ENCODE measurements around the gene GTPBP2. TPM values are rescaled to one million over a fixed set of nuclear protein-coding genes. Genes with fewer than 3 reads are reported as not detected.

GTPBP2 gene
- total and polyA plus RNA-seq, 2 of the 13 experiments (the other 11 are each of a cell fraction or from before 2014, with no cell fraction given) = 26.9 to 88.2 TPM

GRCh38 chr6:43668151-43669028 is 39.3 kb upstream of the GTPBP2 start (continued):
- no peak for TF ChIP-seq SRSF9 (IDR thresholded peaks at IDR 0.05; ENCODE audit: borderline replicate concordance, insufficient read depth, low read depth, low read length, poor library complexity, severe bottlenecking)
- no peak for TF ChIP-seq ZNF703 (CRISPR knock-in tag; IDR thresholded peaks at IDR 0.05; ENCODE audit: borderline replicate concordance)
- peak; percentile 45 for TF ChIP-seq ZNF781 (CRISPR knock-in tag; IDR thresholded peaks at IDR 0.05; ENCODE audit: borderline replicate concordance, not compliant biosample characterization)
- peak; percentile 87; the same call in 1 of the 2 replicates for TF ChIP-seq ZNF788 (CRISPR knock-in tag; IDR thresholded peaks at IDR 0.05; ENCODE audit: borderline replicate concordance)
- no peak for TF ChIP-seq HDAC6 (IDR thresholded peaks at IDR 0.05; ENCODE audit: low read depth, low read length)
- peak; percentile 95 for TF ChIP-seq ARNT2 (CRISPR knock-in tag; IDR thresholded peaks at IDR 0.05; ENCODE audit: low read depth)
- TF ChIP-seq CHCHD3 (CRISPR knock-in tag; IDR thresholded peaks at IDR 0.05) = 0 out of 2 replicates have a peak, but pooled peaks have one; percentile 45
- no peak for TF ChIP-seq ZFP36 (IDR thresholded peaks at IDR 0.05; ENCODE audit: borderline replicate concordance, low read depth, low read length, partially characterized antibody)
- peak; percentile 75; the same call in 1 of the 2 replicates for TF ChIP-seq MTA1 (CRISPR knock-in tag; IDR thresholded peaks at IDR 0.05; ENCODE audit: borderline replicate concordance)
- no peak for TF ChIP-seq RBFOX2 (IDR thresholded peaks at IDR 0.05; ENCODE audit: low read depth, low read length)
- TF ChIP-seq FOXO1 (CRISPR knock-in tag; IDR thresholded peaks at IDR 0.05) = peak; percentile 49; the same call in 1 of the 2 replicates
- no peak for TF ChIP-seq ZNF83 (CRISPR knock-in tag; IDR thresholded peaks at IDR 0.05; ENCODE audit: borderline replicate concordance)
- no peak for TF ChIP-seq FOXJ3 (CRISPR knock-in tag; IDR thresholded peaks at IDR 0.05; ENCODE audit: borderline replicate concordance)
- TF ChIP-seq, protein P1, sequence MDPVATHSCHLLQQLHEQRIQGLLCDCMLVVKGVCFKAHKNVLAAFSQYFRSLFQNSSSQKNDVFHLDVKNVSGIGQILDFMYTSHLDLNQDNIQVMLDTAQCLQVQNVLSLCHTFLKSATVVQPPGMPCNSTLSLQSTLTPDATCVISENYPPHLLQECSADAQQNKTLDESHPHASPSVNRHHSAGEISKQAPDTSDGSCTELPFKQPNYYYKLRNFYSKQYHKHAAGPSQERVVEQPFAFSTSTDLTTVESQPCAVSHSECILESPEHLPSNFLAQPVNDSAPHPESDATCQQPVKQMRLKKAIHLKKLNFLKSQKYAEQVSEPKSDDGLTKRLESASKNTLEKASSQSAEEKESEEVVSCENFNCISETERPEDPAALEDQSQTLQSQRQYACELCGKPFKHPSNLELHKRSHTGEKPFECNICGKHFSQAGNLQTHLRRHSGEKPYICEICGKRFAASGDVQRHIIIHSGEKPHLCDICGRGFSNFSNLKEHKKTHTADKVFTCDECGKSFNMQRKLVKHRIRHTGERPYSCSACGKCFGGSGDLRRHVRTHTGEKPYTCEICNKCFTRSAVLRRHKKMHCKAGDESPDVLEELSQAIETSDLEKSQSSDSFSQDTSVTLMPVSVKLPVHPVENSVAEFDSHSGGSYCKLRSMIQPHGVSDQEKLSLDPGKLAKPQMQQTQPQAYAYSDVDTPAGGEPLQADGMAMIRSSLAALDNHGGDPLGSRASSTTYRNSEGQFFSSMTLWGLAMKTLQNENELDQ (CRISPR knock-in tag; IDR thresholded peaks at IDR 0.05; ENCODE audit: borderline replicate concordance) = peak; percentile 5; the same call in 1 of the 2 replicates
- TF ChIP-seq, protein P2, sequence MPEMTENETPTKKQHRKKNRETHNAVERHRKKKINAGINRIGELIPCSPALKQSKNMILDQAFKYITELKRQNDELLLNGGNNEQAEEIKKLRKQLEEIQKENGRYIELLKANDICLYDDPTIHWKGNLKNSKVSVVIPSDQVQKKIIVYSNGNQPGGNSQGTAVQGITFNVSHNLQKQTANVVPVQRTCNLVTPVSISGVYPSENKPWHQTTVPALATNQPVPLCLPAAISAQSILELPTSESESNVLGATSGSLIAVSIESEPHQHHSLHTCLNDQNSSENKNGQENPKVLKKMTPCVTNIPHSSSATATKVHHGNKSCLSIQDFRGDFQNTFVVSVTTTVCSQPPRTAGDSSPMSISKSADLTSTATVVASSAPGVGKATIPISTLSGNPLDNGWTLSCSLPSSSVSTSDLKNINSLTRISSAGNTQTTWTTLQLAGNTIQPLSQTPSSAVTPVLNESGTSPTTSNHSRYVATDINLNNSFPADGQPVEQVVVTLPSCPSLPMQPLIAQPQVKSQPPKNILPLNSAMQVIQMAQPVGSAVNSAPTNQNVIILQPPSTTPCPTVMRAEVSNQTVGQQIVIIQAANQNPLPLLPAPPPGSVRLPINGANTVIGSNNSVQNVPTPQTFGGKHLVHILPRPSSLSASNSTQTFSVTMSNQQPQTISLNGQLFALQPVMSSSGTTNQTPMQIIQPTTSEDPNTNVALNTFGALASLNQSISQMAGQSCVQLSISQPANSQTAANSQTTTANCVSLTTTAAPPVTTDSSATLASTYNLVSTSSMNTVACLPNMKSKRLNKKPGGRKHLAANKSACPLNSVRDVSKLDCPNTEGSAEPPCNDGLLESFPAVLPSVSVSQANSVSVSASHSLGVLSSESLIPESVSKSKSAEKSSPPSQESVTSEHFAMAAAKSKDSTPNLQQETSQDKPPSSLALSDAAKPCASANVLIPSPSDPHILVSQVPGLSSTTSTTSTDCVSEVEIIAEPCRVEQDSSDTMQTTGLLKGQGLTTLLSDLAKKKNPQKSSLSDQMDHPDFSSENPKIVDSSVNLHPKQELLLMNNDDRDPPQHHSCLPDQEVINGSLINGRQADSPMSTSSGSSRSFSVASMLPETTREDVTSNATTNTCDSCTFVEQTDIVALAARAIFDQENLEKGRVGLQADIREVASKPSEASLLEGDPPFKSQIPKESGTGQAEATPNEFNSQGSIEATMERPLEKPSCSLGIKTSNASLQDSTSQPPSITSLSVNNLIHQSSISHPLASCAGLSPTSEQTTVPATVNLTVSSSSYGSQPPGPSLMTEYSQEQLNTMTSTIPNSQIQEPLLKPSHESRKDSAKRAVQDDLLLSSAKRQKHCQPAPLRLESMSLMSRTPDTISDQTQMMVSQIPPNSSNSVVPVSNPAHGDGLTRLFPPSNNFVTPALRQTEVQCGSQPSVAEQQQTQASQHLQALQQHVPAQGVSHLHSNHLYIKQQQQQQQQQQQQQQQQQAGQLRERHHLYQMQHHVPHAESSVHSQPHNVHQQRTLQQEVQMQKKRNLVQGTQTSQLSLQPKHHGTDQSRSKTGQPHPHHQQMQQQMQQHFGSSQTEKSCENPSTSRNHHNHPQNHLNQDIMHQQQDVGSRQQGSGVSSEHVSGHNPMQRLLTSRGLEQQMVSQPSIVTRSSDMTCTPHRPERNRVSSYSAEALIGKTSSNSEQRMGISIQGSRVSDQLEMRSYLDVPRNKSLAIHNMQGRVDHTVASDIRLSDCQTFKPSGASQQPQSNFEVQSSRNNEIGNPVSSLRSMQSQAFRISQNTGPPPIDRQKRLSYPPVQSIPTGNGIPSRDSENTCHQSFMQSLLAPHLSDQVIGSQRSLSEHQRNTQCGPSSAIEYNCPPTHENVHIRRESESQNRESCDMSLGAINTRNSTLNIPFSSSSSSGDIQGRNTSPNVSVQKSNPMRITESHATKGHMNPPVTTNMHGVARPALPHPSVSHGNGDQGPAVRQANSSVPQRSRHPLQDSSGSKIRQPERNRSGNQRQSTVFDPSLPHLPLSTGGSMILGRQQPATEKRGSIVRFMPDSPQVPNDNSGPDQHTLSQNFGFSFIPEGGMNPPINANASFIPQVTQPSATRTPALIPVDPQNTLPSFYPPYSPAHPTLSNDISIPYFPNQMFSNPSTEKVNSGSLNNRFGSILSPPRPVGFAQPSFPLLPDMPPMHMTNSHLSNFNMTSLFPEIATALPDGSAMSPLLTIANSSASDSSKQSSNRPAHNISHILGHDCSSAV (CRISPR knock-in tag; IDR thresholded peaks at IDR 0.05; ENCODE audit: borderline replicate concordance) = no peak
- 0 out of 2 replicates have a peak, but pooled peaks have one; percentile 71 for TF ChIP-seq ZNF430 (CRISPR knock-in tag; IDR thresholded peaks at IDR 0.05)
- no peak for TF ChIP-seq HNRNPH1 (optimal IDR thresholded peaks at IDR 0.05; ENCODE audit: low read depth, low read length)
